Measurements from ENCODE around the gene LGR4.

The LGR4 gene

GRCh38 chr11:27421819-27422494 lies 50.6 kb downstream of the LGR4 start:
- no peak for DNase-seq

- no peak for DNase-seq
Measured at GRCh38 chr11:27420722-27421572, 51.6 kb downstream of the LGR4 start.

GRCh38 chr11:27420217-27420616 lies 52.4 kb downstream of the LGR4 start:
- DNase-seq = no peak

GRCh38 chr11:27418356-27418755 lies 54.2 kb downstream of the LGR4 start:
- no peak for DNase-seq

GRCh38 chr11:27416568-27417176 lies 55.9 kb downstream of the LGR4 start:
- DNase-seq = no peak

DNA sequence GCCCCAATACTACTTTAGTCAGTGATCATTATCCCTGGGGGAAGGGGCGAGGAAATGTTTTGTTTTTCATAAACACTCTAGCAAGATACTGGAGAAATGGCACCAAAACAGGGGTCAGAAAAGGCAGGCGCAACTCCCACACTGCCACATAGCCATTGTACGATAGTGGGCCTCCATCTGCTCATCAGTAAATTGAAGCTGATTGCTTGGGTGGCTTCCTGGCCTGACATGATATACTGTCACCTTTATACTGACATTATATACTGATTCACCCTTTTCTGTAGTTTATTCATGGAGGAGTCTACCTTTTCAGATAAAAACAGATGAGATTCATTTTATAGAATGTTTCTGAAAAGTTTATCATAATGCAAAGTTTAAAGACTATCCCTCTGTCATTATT lies 57.9 kb downstream of the LGR4 start:
- no peak for DNase-seq

GRCh38 chr11:27413218-27413617 lies 59.4 kb downstream of the LGR4 start:
- DNase-seq = no peak

DNA sequence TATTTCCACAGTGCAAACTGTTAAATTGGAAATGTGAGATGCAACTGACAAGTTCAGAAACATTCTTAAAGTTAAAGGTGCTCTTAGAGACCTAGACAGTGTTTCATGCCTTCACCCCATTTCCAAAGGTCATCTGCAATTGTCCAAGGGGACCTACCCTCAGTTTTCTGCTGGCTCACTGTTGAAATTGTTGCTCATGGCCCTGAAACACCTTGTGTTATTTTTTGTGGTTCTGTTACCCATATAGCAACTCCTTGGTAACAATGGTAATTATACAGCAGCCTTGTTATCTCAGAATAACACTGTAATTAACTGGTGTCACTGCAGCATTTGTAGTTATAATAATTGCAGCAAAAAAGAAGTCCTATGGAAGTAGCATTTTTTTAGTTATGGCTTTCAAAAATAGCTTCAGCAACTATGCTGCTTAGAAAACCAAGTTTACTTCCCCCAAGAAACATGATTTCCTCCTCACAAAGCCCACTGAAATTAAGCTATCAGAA lies 60.3 kb downstream of the LGR4 start:
- no peak for DNase-seq

GRCh38 chr11:27411328-27411727 lies 61.3 kb downstream of the LGR4 start:
- DNase-seq = no peak

DNA sequence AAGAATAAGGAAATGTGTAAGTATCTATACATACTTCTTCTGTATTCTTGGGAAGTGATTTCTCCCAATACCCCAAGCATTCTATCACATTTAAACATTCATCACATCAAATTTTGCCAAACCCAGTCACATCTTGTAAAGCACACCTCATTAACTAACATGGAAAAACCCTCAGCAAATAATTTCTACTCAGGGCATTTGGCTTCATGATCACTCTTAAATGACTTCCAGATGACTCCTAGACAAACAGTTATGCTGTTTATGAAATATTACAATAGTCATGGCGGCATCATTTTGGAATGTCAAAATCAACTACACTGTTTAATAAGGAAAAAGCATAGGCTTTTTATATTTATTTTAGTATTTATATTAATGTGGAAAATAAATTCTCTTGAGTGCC lies 62.3 kb downstream of the LGR4 start:
- DNase-seq = no peak

GRCh38 chr11:27409742-27410141 lies 62.8 kb downstream of the LGR4 start:
- DNase-seq = no peak

DNA sequence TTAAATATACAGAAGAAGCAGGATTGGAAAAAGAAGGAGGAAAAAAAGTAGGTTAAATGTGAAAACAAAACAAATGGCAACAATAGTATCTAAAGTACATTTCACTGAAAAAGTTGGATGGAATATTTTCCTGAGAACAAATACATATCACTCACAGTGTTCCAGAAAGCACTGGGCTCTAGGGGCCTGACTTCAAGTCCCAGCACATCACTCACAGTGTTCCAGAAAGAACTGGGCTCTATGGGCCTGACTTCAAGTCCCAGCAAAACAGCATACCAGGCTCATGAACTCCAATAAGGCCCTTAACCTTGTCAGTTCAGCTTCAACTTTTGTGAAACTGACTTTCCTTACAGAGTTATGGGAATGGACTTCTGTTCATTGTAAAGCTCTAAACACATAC lies 63.5 kb downstream of the LGR4 start:
- no peak for DNase-seq

DNA sequence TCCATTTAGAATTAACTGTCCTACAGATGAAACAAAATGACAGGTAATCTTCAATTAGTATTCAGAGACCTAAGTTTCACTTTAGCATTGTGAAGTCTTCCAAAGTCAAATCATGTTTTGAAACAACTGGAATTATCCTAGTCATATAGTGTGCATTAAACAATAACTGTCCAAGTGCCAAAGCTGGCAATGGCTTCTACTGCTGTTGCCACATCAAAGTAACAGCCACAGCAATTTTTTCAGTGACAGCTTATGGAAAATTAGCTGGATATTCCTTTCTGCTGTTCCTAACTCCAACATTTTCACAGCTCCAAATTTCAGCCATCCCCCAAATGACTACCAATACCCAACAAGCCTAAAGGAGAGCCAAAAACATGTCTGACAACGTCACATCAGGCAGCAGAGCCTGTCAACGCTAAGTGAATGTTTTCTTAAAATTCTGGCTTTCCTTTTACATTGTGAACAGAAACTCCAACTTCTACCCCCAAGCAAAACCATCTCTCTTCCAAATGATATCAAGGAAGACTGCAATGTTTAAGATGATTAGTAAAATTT lies 64.3 kb downstream of the LGR4 start:
- DNase-seq = no peak

GRCh38 chr11:27406498-27407354 lies 65.9 kb downstream of the LGR4 start:
- DNase-seq = no peak

DNA sequence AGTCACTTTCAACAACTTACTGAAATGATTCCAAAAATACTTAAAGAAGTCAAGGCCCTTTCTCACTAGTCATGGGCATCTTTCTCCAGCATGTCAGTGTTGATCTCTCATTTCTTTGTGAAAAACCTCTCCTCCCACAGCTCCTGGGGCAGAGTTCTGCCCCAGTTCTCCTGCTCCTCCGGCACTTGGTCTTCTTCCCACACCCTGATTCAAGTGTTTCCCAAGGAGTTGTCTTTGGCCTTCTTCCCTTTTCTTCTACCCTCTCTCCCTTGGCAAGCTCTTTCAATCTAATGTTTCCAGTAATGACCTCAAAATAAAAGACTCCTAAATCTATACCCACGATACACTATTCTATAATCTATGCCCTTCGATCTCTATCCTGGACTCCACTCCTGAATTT lies 67.5 kb downstream of the LGR4 start:
- no peak for DNase-seq

GRCh38 chr11:27404427-27404826 lies 68.2 kb downstream of the LGR4 start:
- no peak for DNase-seq

DNA sequence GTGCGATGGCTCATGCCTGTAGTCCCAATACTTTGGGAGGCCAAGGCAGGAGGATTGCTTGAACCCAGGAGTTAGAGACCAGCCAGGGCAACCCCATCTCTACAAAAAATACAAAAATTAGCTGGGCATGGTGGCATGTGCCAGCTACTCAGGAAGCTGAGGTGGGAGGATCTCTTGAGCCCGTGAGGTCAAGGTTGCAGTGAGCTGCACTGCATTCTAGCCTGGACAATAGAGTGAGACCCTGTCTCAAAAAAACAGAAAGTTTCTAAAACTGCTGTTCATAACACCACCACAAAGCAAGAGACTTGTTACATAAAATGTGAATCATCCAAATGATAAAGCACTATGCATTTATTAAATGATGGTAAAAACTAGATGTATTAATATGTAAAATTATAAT lies 69.4 kb downstream of the LGR4 start:
- no peak for DNase-seq

DNA sequence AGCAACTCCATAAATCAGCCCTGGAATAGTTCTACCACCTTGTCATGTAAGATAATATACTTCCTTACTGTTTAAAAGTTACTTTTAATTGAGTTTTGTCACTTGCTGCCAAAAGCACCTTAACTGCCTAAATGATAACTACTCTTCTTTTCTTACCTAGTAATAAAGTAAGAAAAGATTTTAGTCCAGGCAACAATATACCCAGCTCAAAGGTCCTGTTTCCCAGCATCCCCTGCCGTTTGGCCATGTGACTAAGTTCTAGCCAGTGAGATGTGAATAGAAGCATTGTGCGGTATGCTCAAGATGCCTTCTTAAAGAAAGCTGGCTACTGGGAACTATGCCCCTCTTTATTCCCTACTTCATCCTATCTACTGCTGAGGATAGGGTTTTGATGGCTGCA lies 70.1 kb downstream of the LGR4 start:
- DNase-seq = no peak

- no peak for DNase-seq
Measured at GRCh38 chr11:27401833-27402316, 70.7 kb downstream of the LGR4 start.

GRCh38 chr11:27401280-27401832 lies 71.2 kb downstream of the LGR4 start:
- DNase-seq = no peak

DNA sequence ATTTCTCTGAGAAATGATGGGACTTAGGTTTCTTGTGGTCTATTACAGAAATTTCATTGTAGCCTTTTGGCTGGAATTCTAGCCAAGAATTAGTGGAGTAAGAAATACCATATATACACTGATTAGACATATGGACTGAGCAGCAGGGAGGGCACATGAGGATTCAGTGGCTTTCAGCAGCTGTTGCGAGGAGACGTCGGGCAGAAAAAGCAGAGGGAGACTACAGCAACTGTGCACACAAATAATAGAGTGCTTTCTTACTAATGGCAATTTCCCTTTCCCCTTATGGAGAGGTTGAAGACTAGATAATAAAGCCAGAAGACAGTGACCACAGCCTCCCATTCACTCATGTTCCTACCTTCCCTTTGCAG lies 74.2 kb downstream of the LGR4 start:
- DNase-seq = no peak
